ENCODE measurements around the gene MIA2. TPM values are rescaled to one million over a fixed set of nuclear protein-coding genes. Genes with fewer than 3 reads are reported as not detected.

MIA2 gene
- total and polyA plus RNA-seq, 2 experiments from 2014 or later, result 9.5 to 10.9 TPM

- no peak for TF ChIP-seq ZNF462 (CRISPR knock-in tag; IDR thresholded peaks at IDR 0.05)
- no peak for TF ChIP-seq EZH2phosphoT487 (IDR thresholded peaks at IDR 0.05; ENCODE audit: unreplicated experiment)
- TF ChIP-seq ZNF114 (CRISPR knock-in tag; IDR thresholded peaks at IDR 0.05), result no peak
- TF ChIP-seq EZH2 (IDR thresholded peaks at IDR 0.05; ENCODE audit: low read depth, unreplicated experiment), result no peak
Measured at GRCh38 chr14:39211109-39211741, 22.5 kb upstream of the MIA2 start (continued).

GRCh38 chr14:39212034-39212433 is 21.7 kb upstream of the MIA2 start:
- H3K27ac Mint-ChIP-seq, result no peak overlapping the region

More at GRCh38 chr14:39212034-39212433, 21.7 kb upstream of the MIA2 start:
- H3K9me3 Mint-ChIP-seq, result no peaks in the 10 kb centered on the region
- no peaks in the 10 kb centered on the region for H4K20me1 ChIP-seq (replicated peaks; ENCODE audit: insufficient read depth)
- H3K79me2 ChIP-seq (replicated peaks; ENCODE audit: insufficient read depth), result no peaks in the 10 kb centered on the region
- H3K27me3 ChIP-seq (ENCODE audit: insufficient read depth), result no peaks in the 10 kb centered on the region
- no peak overlapping the region for H3K4me3 ChIP-seq
- no peak overlapping the region for H3K27ac ChIP-seq (ENCODE audit: low read depth)
- H3F3A ChIP-seq (replicated peaks; ENCODE audit: low read depth), result no peaks in the 10 kb centered on the region
- no peak overlapping the region for H2AFZ ChIP-seq
- H3K4me3 Mint-ChIP-seq, result no peak overlapping the region
- H3K4me1 ChIP-seq (ENCODE audit: insufficient read depth), result no peaks in the 10 kb centered on the region
- DNase-seq (ENCODE audit: low spot score), result no peak
- H3K27me3 Mint-ChIP-seq (ENCODE audit: insufficient read depth, low read depth, poor library complexity), result peaks cover under 1% of the 10 kb centered on the region
- no peak for ATAC-seq
- H3K9me2 ChIP-seq (ENCODE audit: insufficient read depth), result no peaks in the 10 kb centered on the region
- H3K4me2 ChIP-seq, result no peak overlapping the region
- H3K36me3 ChIP-seq (ENCODE audit: insufficient read depth), result no peaks in the 10 kb centered on the region
- no peak for TF ChIP-seq EZH2phosphoT487 (IDR thresholded peaks at IDR 0.05; ENCODE audit: unreplicated experiment)
- TF ChIP-seq POLR2AphosphoS5 (IDR thresholded peaks at IDR 0.05; ENCODE audit: low read depth), result no peak
- no peak for TF ChIP-seq ZNF331 (CRISPR knock-in tag; IDR thresholded peaks at IDR 0.05; ENCODE audit: low read depth)
- no peak for TF ChIP-seq EZH2 (IDR thresholded peaks at IDR 0.05; ENCODE audit: low read depth, unreplicated experiment)
- no peak for TF ChIP-seq CREB1 (CRISPR knock-in tag; IDR thresholded peaks at IDR 0.05; ENCODE audit: low read depth)
- no peak for TF ChIP-seq JUNB (IDR thresholded peaks at IDR 0.05; ENCODE audit: unreplicated experiment)
- no peak for TF ChIP-seq REST (IDR thresholded peaks at IDR 0.05; ENCODE audit: unreplicated experiment)
- TF ChIP-seq STAT1 (IDR thresholded peaks at IDR 0.05; ENCODE audit: unreplicated experiment), result no peak
- H3K4me1 Mint-ChIP-seq, result peaks cover 8% of the 10 kb centered on the region; the same call in 2 of the 3 replicates
- no peaks in the 10 kb centered on the region for H3K36me3 Mint-ChIP-seq (ENCODE audit: low read depth)
